22Rv1 (cell line): ENCODE results near the gene MPRIP.

Experiments used
- ZFX ChIP-seq: fragments of 450-650 bp; IDR thresholded peaks from 2 replicates; pipeline ENCODE4 v1.6.1; 2017; ENCODE audit warnings: antibody characterized with exemption, borderline replicate concordance
- TF ChIP-seq, protein P1 (sequence below): fragments of 450-650 bp; IDR thresholded peaks from 2 replicates; pipeline ENCODE4 v1.5.1; 2017; ENCODE audit warnings: mild to moderate bottlenecking

DNA sequence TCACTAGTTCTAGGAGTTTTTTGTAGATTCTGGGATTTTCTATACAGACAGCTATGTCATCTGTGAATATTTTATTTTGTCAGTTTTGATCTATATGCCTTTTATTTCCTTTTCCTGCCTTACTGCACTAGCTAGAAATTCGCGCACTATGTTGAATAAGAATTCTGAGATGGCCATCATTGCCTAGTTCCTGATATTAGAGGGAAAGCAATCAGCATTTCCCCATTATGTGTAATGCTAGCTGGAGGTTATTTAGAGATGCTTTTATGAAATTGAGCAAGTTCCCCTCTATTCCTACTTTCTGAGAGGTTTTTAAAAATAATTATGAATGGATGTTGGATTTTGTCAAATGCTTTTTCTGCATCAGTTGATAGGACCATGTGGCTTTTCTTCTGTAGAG is 23.8 kb downstream of the MPRIP start:
- TF ChIP-seq, protein P1, sequence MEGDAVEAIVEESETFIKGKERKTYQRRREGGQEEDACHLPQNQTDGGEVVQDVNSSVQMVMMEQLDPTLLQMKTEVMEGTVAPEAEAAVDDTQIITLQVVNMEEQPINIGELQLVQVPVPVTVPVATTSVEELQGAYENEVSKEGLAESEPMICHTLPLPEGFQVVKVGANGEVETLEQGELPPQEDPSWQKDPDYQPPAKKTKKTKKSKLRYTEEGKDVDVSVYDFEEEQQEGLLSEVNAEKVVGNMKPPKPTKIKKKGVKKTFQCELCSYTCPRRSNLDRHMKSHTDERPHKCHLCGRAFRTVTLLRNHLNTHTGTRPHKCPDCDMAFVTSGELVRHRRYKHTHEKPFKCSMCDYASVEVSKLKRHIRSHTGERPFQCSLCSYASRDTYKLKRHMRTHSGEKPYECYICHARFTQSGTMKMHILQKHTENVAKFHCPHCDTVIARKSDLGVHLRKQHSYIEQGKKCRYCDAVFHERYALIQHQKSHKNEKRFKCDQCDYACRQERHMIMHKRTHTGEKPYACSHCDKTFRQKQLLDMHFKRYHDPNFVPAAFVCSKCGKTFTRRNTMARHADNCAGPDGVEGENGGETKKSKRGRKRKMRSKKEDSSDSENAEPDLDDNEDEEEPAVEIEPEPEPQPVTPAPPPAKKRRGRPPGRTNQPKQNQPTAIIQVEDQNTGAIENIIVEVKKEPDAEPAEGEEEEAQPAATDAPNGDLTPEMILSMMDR, result no peak
- no peak for TF ChIP-seq ZFX
